Colonic mucosa (tissue), 4 donors: ENCODE data around the gene ALAD. TPM values are rescaled to one million over a fixed set of nuclear protein-coding genes. Genes with fewer than 3 reads are reported as not detected.

Experiments
- DNase-seq: peaks from one replicate; pipeline ENCODE4 v3.0.0-alpha.2; 2020
- H3K27ac ChIP-seq: fragments of 200-600 bp; one replicate; pipeline ENCODE4 v1.8.0; 2021
- H3K27me3 ChIP-seq: fragments of 200-600 bp; one replicate; pipeline ENCODE4 v1.8.0; 2021
- H3K36me3 ChIP-seq: fragments of 200-600 bp; one replicate; pipeline ENCODE4 v1.8.0; 2021
- H3K4me1 ChIP-seq: fragments of 200-600 bp; one replicate; pipeline ENCODE4 v1.8.0; 2021; ENCODE audit warnings: mild to moderate bottlenecking
- H3K4me3 ChIP-seq: fragments of 200-600 bp; one replicate; pipeline ENCODE4 v1.8.0; 2021
- H3K9ac ChIP-seq, 2 donors: one replicate each; pipeline ENCODE4 v1.7.0; 2013; ENCODE audit warnings: control low read depth in 2 of 2, low read depth in 2 of 2, low read length in 2 of 2
- H3K9me3 ChIP-seq: fragments of 200-600 bp; one replicate; pipeline ENCODE4 v1.8.0; 2021
- intact Hi-C: fragments of 100-400 bp; cut with DNase I; formaldehyde crosslinking; loops from one replicate; pipeline ENCODE4 v1.14.1; 2022
- total RNA-seq, 2 donors: library from RNA; stranded (reverse); fragmentation: NEBNext Ultra II Directional in 1 of 2; extraction: Animal tissue kit (Norgen Biotek cat#: 25700) in 1 of 2; gene quantifications; one replicate each; pipeline ENCODE4 v1.2.1, GENCODE V29; 2021
- TF ChIP-seq, protein P1 (sequence below): fragments of 200-600 bp; IDR thresholded peaks from one replicate; pipeline ENCODE4 v1.8.0; 2022; ENCODE audit warnings: antibody characterized with exemption, mild to moderate bottlenecking
- donor health status: healthy.
- donor health status: DM: no; HTN: no; CAD: no.
- donor health status: DM: no; HTN: no; CAD: no.

The ALAD gene
- total RNA-seq, 2 donors from 2014 or later: 50.3 to 51.4 TPM

DNA sequence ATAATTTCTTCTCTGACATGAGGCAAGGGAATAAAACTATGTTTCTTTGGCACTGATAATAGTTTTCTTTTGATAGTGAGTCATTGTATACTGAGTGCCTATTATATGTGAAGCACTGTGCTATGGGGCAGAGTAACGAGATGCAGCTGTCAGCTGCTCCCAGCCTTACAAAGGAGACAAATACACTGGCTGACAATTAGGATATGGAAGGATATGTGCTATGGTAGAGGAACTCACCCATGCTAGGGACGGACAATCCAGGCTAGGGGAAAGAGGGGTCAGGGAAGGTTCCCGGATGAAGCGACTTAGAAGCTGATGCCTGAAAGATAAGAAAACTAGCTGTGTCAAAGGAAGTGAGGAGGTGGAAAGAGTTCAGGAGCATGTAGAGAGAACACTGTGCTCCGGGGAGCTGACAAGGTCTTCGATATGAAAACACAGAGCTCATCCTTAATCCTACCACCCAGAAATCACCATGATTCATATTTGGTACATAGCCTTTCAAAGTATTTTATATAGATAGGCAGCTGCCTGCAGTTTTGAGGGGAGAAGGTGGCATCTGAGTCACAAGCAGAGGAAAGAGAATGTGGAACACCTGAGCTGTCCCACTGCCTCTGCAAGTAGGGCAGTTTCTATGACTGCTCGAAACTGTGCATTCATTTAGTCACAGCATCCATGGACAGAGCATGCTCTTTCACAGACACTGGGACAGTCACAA is 39.6 kb downstream of the ALAD start:
- no peak overlapping the region for H3K4me3 ChIP-seq
- no peak for DNase-seq
- intact Hi-C loops: no loop called here
- H3K27me3 ChIP-seq: no peaks in the 10 kb centered on the region
- no peaks in the 10 kb centered on the region for H3K36me3 ChIP-seq
- no peaks in the 10 kb centered on the region for H3K4me1 ChIP-seq
- TF ChIP-seq, protein P1, sequence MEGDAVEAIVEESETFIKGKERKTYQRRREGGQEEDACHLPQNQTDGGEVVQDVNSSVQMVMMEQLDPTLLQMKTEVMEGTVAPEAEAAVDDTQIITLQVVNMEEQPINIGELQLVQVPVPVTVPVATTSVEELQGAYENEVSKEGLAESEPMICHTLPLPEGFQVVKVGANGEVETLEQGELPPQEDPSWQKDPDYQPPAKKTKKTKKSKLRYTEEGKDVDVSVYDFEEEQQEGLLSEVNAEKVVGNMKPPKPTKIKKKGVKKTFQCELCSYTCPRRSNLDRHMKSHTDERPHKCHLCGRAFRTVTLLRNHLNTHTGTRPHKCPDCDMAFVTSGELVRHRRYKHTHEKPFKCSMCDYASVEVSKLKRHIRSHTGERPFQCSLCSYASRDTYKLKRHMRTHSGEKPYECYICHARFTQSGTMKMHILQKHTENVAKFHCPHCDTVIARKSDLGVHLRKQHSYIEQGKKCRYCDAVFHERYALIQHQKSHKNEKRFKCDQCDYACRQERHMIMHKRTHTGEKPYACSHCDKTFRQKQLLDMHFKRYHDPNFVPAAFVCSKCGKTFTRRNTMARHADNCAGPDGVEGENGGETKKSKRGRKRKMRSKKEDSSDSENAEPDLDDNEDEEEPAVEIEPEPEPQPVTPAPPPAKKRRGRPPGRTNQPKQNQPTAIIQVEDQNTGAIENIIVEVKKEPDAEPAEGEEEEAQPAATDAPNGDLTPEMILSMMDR: no peak
- no peak overlapping the region for H3K27ac ChIP-seq
- no peaks in the 10 kb centered on the region for H3K9me3 ChIP-seq
- H3K9ac ChIP-seq: no peak overlapping the region

DNA sequence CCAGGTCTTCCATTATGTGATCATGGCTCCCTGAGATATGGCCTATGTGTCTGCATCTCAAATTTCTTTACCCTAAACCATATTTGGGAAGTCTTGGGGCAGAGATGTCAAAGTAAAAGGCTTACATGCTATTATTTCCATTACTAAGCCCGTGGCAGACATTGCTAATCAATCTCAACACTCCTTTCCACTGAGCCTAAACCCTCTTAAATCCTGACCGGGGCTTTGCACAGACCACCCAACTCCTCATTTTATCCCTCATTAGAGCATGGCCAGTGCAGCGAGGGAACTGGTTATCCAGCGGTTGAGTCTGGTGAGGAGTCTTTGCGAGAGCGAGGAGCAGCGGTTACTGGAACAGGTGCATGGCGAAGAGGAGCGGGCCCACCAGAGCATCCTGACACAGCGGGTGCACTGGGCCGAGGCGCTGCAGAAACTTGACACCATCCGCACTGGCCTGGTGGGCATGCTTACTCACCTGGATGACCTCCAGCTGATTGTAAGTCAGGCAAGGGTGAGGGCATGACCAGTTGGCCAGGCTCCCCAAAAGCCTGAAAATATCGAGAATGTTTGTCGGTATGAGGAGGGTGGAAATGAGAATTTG is 40.7 kb downstream of the ALAD start:
- Histone ChIP-seq H3K9ac (no peak overlapping the region), H3K4me3 (no peak overlapping the region), H3K4me1 (no peaks in the 10 kb centered on the region), H3K9me3 (no peaks in the 10 kb centered on the region), H3K27me3 (no peaks in the 10 kb centered on the region), H3K27ac (no peak overlapping the region), H3K36me3 (no peaks in the 10 kb centered on the region)
- TF ChIP-seq, protein P1: no peak
- intact Hi-C loops: no loop called here
- DNase-seq: no peak

- Histone ChIP-seq H3K9ac (no peak overlapping the region), H3K36me3 (no peaks in the 10 kb centered on the region), H3K4me1 (no peaks in the 10 kb centered on the region), H3K27me3 (no peaks in the 10 kb centered on the region), H3K4me3 (no peak overlapping the region), H3K27ac (no peak overlapping the region), H3K9me3 (no peaks in the 10 kb centered on the region)
- TF ChIP-seq, protein P1: no peak
- intact Hi-C loops: no loop called here
- no peak for DNase-seq
Observed at GRCh38 chr9:113359385-113359784, 41.7 kb downstream of the ALAD start.

GRCh38 chr9:113356686-113357292 is 44.3 kb downstream of the ALAD start:
- intact Hi-C loops: no loop called here
- TF ChIP-seq, protein P1: no peak
- no peak overlapping the region for H3K27ac ChIP-seq
- H3K9me3 ChIP-seq: no peaks in the 10 kb centered on the region
- no peak overlapping the region for H3K9ac ChIP-seq
- no peaks in the 10 kb centered on the region for H3K4me1 ChIP-seq
- DNase-seq: no peak
- no peak overlapping the region for H3K4me3 ChIP-seq
- H3K27me3 ChIP-seq: no peaks in the 10 kb centered on the region
- no peaks in the 10 kb centered on the region for H3K36me3 ChIP-seq

DNA sequence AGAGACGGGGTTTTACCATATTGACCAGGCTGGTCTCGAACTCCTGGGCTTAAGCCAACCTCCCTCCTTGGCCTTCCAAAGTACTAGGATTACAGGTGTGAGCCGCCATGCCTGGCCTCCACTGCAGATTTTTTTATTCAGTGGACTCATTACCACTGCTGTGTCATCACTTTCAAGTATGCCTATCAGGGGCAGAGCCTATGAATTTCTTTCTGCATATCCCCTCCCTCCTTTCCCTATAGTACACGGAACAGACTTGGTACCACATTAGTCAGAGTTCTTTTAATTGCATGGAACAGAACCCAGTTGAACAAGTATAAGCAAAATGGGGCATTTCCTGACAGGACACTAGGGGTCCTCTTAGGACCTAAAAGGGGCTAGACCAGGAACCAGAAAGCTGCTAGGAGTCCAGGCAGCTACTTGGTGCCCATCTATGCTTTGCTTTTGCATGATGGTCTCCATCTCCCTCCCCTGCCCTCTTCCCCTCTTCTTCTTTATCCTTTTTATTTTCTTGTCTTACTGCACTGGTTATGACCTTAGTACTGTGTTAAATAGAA is 46.0 kb downstream of the ALAD start:
- TF ChIP-seq, protein P1: no peak
- no peak overlapping the region for H3K27ac ChIP-seq
- peaks cover 4% of the 10 kb centered on the region for H3K4me1 ChIP-seq
- H3K36me3 ChIP-seq: no peaks in the 10 kb centered on the region
- DNase-seq: no peak
- H3K27me3 ChIP-seq: no peaks in the 10 kb centered on the region
- no peak overlapping the region for H3K9ac ChIP-seq
- H3K9me3 ChIP-seq: no peaks in the 10 kb centered on the region
- intact Hi-C loops: no loop called here
- H3K4me3 ChIP-seq: no peak overlapping the region
